Glutamatergic neuron (in vitro differentiated cells): ENCODE data around the gene ZNF177. TPM values are rescaled to one million over a fixed set of nuclear protein-coding genes. Genes with fewer than 3 reads are reported as not detected.

ENCODE experiments used
- DNase-seq: peaks from one replicate; pipeline ENCODE4 v3.0.0; 2022
- H3K27ac Mint-ChIP-seq: one replicate; pipeline ENCODE4 v1.8.0; 2020; ENCODE audit warnings: mild to moderate bottlenecking, mixed read lengths, inconsistent platforms; ENCODE audit not compliant: unreplicated experiment
- H3K27me3 Mint-ChIP-seq: one replicate; pipeline ENCODE4 v1.8.0; 2020; ENCODE audit warnings: mild to moderate bottlenecking, moderate library complexity, mixed read lengths, inconsistent platforms; ENCODE audit not compliant: unreplicated experiment
- H3K36me3 Mint-ChIP-seq: one replicate; pipeline ENCODE4 v1.8.0; 2020; ENCODE audit warnings: mild to moderate bottlenecking, mixed read lengths, inconsistent platforms; ENCODE audit not compliant: unreplicated experiment
- H3K4me1 Mint-ChIP-seq: one replicate; pipeline ENCODE4 v1.8.0; 2020; ENCODE audit warnings: mild to moderate bottlenecking, low read depth, mixed read lengths, inconsistent platforms; ENCODE audit not compliant: unreplicated experiment
- H3K4me3 Mint-ChIP-seq: one replicate; pipeline ENCODE4 v1.8.0; 2020; ENCODE audit warnings: mild to moderate bottlenecking, mixed read lengths, inconsistent platforms; ENCODE audit not compliant: unreplicated experiment
- H3K9me3 Mint-ChIP-seq: one replicate; pipeline ENCODE4 v1.8.0; 2020; ENCODE audit warnings: mild to moderate bottlenecking, moderate library complexity, mixed read lengths, inconsistent platforms; ENCODE audit not compliant: unreplicated experiment
- total RNA-seq: library from RNA; stranded (reverse); fragmentation: NEBNext Ultra II Directional; extraction: Animal tissue kit (Norgen Biotek cat#: 25700); gene quantifications from one replicate; pipeline ENCODE4 v1.2.1, GENCODE V29; 2021; ENCODE audit not compliant: unreplicated experiment
- TF ChIP-seq, protein P1 (sequence below): fragments of 200-600 bp; sonication (generic); IDR thresholded peaks from one replicate; pipeline ENCODE4 v1.5.0; 2021; ENCODE audit not compliant: partially characterized antibody, unreplicated experiment

ZNF177 gene
- total RNA-seq, 1 donor from 2014 or later, result 6.7 TPM

GRCh38 chr19:9323919-9324583 lies 38.8 kb upstream of the ZNF177 start, which contains the start of gene ZNF559:
TSS of gene ZNF559 (plus strand) at chr19:9324179. CDS start at chr19:9338550, 14,371 bp downstream.
- peaks cover 15% of the 10 kb centered on the region for H3K27me3 Mint-ChIP-seq
- peaks cover 26% of the 10 kb centered on the region for H3K9me3 Mint-ChIP-seq
- peak within 1 kb of the TSS; percentile 90 for H3K4me3 Mint-ChIP-seq
- DNase-seq, result peak; percentile 93
- peaks cover 36% of the 10 kb centered on the region for H3K36me3 Mint-ChIP-seq
- H3K27ac Mint-ChIP-seq, result peak within 1 kb of the TSS; percentile 73
- H3K4me1 Mint-ChIP-seq, result peaks cover 4% of the 10 kb centered on the region
- TF ChIP-seq, protein P1, sequence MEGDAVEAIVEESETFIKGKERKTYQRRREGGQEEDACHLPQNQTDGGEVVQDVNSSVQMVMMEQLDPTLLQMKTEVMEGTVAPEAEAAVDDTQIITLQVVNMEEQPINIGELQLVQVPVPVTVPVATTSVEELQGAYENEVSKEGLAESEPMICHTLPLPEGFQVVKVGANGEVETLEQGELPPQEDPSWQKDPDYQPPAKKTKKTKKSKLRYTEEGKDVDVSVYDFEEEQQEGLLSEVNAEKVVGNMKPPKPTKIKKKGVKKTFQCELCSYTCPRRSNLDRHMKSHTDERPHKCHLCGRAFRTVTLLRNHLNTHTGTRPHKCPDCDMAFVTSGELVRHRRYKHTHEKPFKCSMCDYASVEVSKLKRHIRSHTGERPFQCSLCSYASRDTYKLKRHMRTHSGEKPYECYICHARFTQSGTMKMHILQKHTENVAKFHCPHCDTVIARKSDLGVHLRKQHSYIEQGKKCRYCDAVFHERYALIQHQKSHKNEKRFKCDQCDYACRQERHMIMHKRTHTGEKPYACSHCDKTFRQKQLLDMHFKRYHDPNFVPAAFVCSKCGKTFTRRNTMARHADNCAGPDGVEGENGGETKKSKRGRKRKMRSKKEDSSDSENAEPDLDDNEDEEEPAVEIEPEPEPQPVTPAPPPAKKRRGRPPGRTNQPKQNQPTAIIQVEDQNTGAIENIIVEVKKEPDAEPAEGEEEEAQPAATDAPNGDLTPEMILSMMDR, result peak; percentile 66

DNA sequence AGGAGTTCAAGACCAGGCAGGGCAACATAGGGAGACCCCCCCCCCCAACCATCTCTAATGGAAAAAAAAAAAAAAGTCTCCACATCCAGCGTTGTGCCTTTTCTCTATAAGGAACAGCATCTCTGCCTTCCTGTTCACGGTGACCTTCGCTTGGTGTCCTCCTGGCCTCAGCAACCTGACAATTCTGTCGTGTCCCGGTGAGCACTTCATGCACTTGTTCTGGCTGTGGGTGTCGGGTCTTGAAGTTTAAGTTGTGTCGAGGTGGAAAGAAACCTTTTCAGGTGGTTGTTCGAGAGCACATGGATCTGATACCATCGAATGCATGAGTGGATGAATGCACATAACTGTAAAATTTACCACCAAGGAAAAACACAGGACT lies 38.2 kb upstream of the ZNF177 start:
- peak overlapping the region; percentile 90 for H3K4me3 Mint-ChIP-seq
- H3K36me3 Mint-ChIP-seq, result peaks cover 36% of the 10 kb centered on the region
- TF ChIP-seq, protein P1, result no peak
- peaks cover 4% of the 10 kb centered on the region for H3K4me1 Mint-ChIP-seq
- H3K27ac Mint-ChIP-seq, result peak overlapping the region; percentile 45
- no peak for DNase-seq
- H3K9me3 Mint-ChIP-seq, result peaks cover 26% of the 10 kb centered on the region
- peaks cover 15% of the 10 kb centered on the region for H3K27me3 Mint-ChIP-seq

DNA sequence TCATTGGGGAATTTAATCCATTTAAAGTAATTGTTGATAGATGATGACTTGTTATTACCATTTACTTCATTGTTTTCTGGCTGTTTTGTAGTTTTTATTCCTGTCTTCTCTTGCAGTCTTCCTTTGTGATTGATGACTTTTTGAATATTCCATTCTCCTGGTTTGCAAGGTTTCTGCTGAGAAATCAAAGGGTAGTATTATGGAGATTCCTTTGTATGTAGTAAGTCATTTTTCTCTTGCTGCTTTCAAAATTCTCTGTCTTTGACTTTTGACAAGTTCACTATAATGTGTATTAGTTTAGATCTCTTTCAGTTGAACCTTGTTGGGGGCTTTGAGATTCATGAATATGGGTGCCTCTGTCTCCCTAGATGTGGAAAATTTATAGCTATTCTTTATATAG lies 32.8 kb upstream of the ZNF177 start:
- H3K27ac Mint-ChIP-seq, result no peak overlapping the region
- H3K4me3 Mint-ChIP-seq, result no peak overlapping the region
- TF ChIP-seq, protein P1, result no peak
- DNase-seq, result no peak
- peaks cover 2% of the 10 kb centered on the region for H3K27me3 Mint-ChIP-seq
- peaks cover 57% of the 10 kb centered on the region for H3K36me3 Mint-ChIP-seq
- no peaks in the 10 kb centered on the region for H3K4me1 Mint-ChIP-seq
- H3K9me3 Mint-ChIP-seq, result peaks cover 20% of the 10 kb centered on the region

GRCh38 chr19:9342610-9343304 lies 20.1 kb upstream of the ZNF177 start:
- H3K27ac Mint-ChIP-seq, result no peak overlapping the region
- peaks cover 66% of the 10 kb centered on the region for H3K36me3 Mint-ChIP-seq
- H3K9me3 Mint-ChIP-seq, result peaks cover 35% of the 10 kb centered on the region
- no peak overlapping the region for H3K4me3 Mint-ChIP-seq
- H3K27me3 Mint-ChIP-seq, result peaks cover 4% of the 10 kb centered on the region
- H3K4me1 Mint-ChIP-seq, result no peaks in the 10 kb centered on the region
- DNase-seq, result no peak
- TF ChIP-seq, protein P1, result no peak

GRCh38 chr19:9345005-9345404 lies 17.8 kb upstream of the ZNF177 start:
- H3K4me3 Mint-ChIP-seq, result no peak overlapping the region
- TF ChIP-seq, protein P1, result no peak
- H3K9me3 Mint-ChIP-seq, result peaks cover 29% of the 10 kb centered on the region
- DNase-seq, result no peak
- peaks cover 2% of the 10 kb centered on the region for H3K27me3 Mint-ChIP-seq
- H3K36me3 Mint-ChIP-seq, result peaks cover 65% of the 10 kb centered on the region
- no peaks in the 10 kb centered on the region for H3K4me1 Mint-ChIP-seq
- H3K27ac Mint-ChIP-seq, result no peak overlapping the region
